CD4-positive, alpha-beta T cell (primary cell): ENCODE data around the gene YIPF4. TPM values are rescaled to one million over a fixed set of nuclear protein-coding genes. Genes with fewer than 3 reads are reported as not detected.

Experiments
- ATAC-seq: fragments of 200-7000 bp; cut with Tn5 transposase; one replicate; pipeline ENCODE4 v1.10.0; 2022; ENCODE audit warnings: mild to moderate bottlenecking; ENCODE audit not compliant: poor library complexity
- CTCF ChIA-PET: fragments of 350-600 bp; sonication (Branson Sonifier 250); formaldehyde crosslinking; loops from one replicate; lab custom pipeline; 2021; ENCODE audit warnings: antibody characterized with exemption, inconsistent platforms; lab: Charles Lee
- POLR2A ChIA-PET: fragments of 350-600 bp; sonication (Branson Sonifier 250); formaldehyde crosslinking; loops from one replicate; lab custom pipeline; 2021; ENCODE audit warnings: antibody characterized with exemption, inconsistent platforms; lab: Charles Lee
- DNase-seq, 14 experiments: peaks; one replicate each; pipeline ENCODE4 v3.0.0-alpha.2; 2013 to 2020; ENCODE audit warnings: mixed read lengths in 2 of 14
- H3K27ac ChIP-seq, 2 donors: one replicate each; pipeline versions ENCODE4 v1.5.1 to v1.7.0; 2013; ENCODE audit warnings: low read length in 2 of 2, low read depth in 1 of 2, mild to moderate bottlenecking in 1 of 2
- H3K27me3 ChIP-seq, 2 experiments: 1 replicate in 1 of 2; 2 replicates in 1 of 2; pipeline versions ENCODE4 v1.6.1 to v1.7.0; 2013; ENCODE audit warnings: low read length in 2 of 2, control low read depth in 1 of 2, mild to moderate bottlenecking in 1 of 2, moderate library complexity in 1 of 2; ENCODE audit not compliant: insufficient read depth in 2 of 2, control insufficient read depth in 1 of 2
- H3K36me3 ChIP-seq: one replicate; pipeline ENCODE4 v1.6.1; 2013; ENCODE audit warnings: low read length, control low read depth; ENCODE audit not compliant: insufficient read depth
- H3K4me1 ChIP-seq: one replicate; pipeline ENCODE4 v1.6.1; 2013; ENCODE audit warnings: low read length, control low read depth; ENCODE audit not compliant: insufficient read depth
- H3K4me3 ChIP-seq: one replicate; pipeline ENCODE4 v1.5.1; 2013; ENCODE audit warnings: mild to moderate bottlenecking, low read length, moderate library complexity
- H3K9me3 ChIP-seq, 2 experiments: 1 replicate in 1 of 2; 2 replicates in 1 of 2; pipeline versions ENCODE4 v1.6.1 to v1.7.0; 2013; ENCODE audit warnings: low read length in 2 of 2, mild to moderate bottlenecking in 2 of 2, control low read depth in 1 of 2, moderate library complexity in 1 of 2; ENCODE audit not compliant: control insufficient read depth in 1 of 2, insufficient read depth in 1 of 2
- H3K27ac Mint-ChIP-seq: one replicate; pipeline ENCODE4 v1.8.0; 2020; ENCODE audit warnings: mixed read lengths
- H3K27me3 Mint-ChIP-seq: one replicate; pipeline ENCODE4 v1.8.0; 2021; ENCODE audit warnings: mixed read lengths
- H3K36me3 Mint-ChIP-seq: one replicate; pipeline ENCODE4 v1.8.0; 2021; ENCODE audit warnings: low read depth, mixed read lengths
- H3K4me1 Mint-ChIP-seq: one replicate; pipeline ENCODE4 v1.8.0; 2021; ENCODE audit warnings: low read depth, mixed read lengths
- H3K4me3 Mint-ChIP-seq: one replicate; pipeline ENCODE4 v1.8.0; 2020; ENCODE audit warnings: mild to moderate bottlenecking, mixed read lengths
- H3K9me3 Mint-ChIP-seq: one replicate; pipeline ENCODE4 v1.8.0; 2020; ENCODE audit warnings: mixed read lengths
- intact Hi-C, 2 experiments: fragments of 100-400 bp; cut with DNase I in 1 of 2; cut with micrococcal nuclease in 1 of 2; formaldehyde crosslinking; loops; one replicate each; pipeline versions ENCODE4 v1.15.1 to v1.9.0; 2023 to 2025; cut with DNase I, micrococcal nuclease
- total RNA-seq, 174 experiments: library from RNA in 2 of 174; stranded (reverse) in 2 of 174; gene quantifications; one replicate each; pipeline ENCODE4 v1.2.3 and lab custom pipeline; 2021 to 2026
- TF ChIP-seq, protein P1 (sequence below): fragments of 200-600 bp; IDR thresholded peaks from one replicate; pipeline ENCODE4 v1.8.0; 2022; ENCODE audit warnings: antibody characterized with exemption, mild to moderate bottlenecking

The YIPF4 gene
- total RNA-seq, 2 experiments from 2014 or later, result 7.7 to 9.7 TPM

DNA sequence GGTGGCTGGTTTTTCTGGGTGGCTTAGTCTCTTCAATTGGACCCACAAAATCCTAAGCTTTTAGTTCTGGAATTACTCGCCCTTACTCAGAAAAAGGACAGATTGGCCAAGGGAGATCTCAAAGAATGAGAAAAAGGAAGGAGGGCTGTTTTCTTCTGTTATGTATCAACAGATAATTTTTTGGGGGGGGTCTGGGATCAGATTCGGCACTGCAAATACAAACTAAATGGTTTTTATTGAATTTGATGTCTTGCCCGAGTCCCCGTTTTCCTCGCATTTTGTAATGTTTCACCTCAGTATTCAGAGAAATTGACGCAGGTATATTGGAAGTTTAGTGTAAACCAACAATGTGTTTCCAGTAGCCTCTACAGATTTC lies 762 bp downstream of the YIPF4 start:
- peak overlapping the region; percentile 99 for H3K27ac Mint-ChIP-seq
- no peaks in the 10 kb centered on the region for H3K27me3 ChIP-seq
- H3K36me3 Mint-ChIP-seq, result peaks cover 38% of the 10 kb centered on the region
- peak overlapping the region; percentile 80 to 81 for H3K27ac ChIP-seq
- peaks cover 36% of the 10 kb centered on the region for H3K4me1 ChIP-seq
- CTCF ChIA-PET, result no interaction called here
- intact Hi-C loops, result loop anchor here in 1 of 2 experiments (5.0 kb wide), 2 partner anchors 216 to 266 kb away; partner anchors contain the start of genes MEMO1 and SPAST
- ATAC-seq (no peak), DNase-seq (no peak)
- POLR2A ChIA-PET, result interaction anchor here (0.6 to 1.4 kb wide), 3 partner anchors 79 to 113 kb away, joined by 3 to 4 read pairs (median 3); partner anchors contain the start of gene SLC30A6
- no peaks in the 10 kb centered on the region for H3K9me3 ChIP-seq
- TF ChIP-seq, protein P1, sequence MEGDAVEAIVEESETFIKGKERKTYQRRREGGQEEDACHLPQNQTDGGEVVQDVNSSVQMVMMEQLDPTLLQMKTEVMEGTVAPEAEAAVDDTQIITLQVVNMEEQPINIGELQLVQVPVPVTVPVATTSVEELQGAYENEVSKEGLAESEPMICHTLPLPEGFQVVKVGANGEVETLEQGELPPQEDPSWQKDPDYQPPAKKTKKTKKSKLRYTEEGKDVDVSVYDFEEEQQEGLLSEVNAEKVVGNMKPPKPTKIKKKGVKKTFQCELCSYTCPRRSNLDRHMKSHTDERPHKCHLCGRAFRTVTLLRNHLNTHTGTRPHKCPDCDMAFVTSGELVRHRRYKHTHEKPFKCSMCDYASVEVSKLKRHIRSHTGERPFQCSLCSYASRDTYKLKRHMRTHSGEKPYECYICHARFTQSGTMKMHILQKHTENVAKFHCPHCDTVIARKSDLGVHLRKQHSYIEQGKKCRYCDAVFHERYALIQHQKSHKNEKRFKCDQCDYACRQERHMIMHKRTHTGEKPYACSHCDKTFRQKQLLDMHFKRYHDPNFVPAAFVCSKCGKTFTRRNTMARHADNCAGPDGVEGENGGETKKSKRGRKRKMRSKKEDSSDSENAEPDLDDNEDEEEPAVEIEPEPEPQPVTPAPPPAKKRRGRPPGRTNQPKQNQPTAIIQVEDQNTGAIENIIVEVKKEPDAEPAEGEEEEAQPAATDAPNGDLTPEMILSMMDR, result no peak
- H3K4me1 Mint-ChIP-seq, result peaks cover 38% of the 10 kb centered on the region
- H3K27me3 Mint-ChIP-seq, result no peaks in the 10 kb centered on the region
- peaks cover 6% of the 10 kb centered on the region for H3K36me3 ChIP-seq
- peak overlapping the region; percentile 85 for H3K4me3 ChIP-seq
- no peaks in the 10 kb centered on the region for H3K9me3 Mint-ChIP-seq
- H3K4me3 Mint-ChIP-seq, result peak overlapping the region; percentile 97

DNA sequence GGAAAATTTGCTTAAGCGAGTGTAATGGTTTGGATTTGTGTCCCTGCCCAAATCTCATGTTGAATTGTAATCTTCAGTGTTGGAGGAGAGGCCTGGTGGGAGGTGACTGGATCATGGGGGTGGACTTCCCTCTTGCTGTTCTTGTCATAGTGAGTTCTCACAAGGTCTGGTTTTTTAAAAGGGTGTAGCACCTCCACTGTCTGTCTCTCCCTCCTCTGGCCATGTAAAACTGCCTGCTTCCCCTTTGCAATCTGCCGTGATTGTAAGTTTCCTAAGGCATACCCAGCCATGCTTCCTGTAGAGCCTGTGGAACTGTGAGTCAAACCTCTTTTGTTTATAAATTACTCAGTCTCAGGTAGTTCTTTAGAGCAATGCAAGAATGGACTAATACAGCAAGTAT lies 6.6 kb downstream of the YIPF4 start:
- DNase-seq (peak in 2 of 14 experiments; percentile 27 to 35), ATAC-seq (no peak)
- POLR2A ChIA-PET, result no interaction called here
- peak overlapping the region; percentile 14 for H3K27ac Mint-ChIP-seq
- H3K36me3 ChIP-seq, result peaks cover 9% of the 10 kb centered on the region
- peaks cover 32% of the 10 kb centered on the region for H3K4me1 ChIP-seq
- H3K27ac ChIP-seq, result no peak overlapping the region
- TF ChIP-seq, protein P1, result no peak
- CTCF ChIA-PET, result no interaction called here
- no peaks in the 10 kb centered on the region for H3K9me3 ChIP-seq
- intact Hi-C loops, result no loop called here
- peak overlapping the region; percentile 17 for H3K4me3 Mint-ChIP-seq
- no peaks in the 10 kb centered on the region for H3K27me3 Mint-ChIP-seq
- no peaks in the 10 kb centered on the region for H3K9me3 Mint-ChIP-seq
- H3K4me3 ChIP-seq, result no peak overlapping the region
- H3K27me3 ChIP-seq, result no peaks in the 10 kb centered on the region
- peaks cover 61% of the 10 kb centered on the region for H3K36me3 Mint-ChIP-seq
- peaks cover 69% of the 10 kb centered on the region for H3K4me1 Mint-ChIP-seq

DNA sequence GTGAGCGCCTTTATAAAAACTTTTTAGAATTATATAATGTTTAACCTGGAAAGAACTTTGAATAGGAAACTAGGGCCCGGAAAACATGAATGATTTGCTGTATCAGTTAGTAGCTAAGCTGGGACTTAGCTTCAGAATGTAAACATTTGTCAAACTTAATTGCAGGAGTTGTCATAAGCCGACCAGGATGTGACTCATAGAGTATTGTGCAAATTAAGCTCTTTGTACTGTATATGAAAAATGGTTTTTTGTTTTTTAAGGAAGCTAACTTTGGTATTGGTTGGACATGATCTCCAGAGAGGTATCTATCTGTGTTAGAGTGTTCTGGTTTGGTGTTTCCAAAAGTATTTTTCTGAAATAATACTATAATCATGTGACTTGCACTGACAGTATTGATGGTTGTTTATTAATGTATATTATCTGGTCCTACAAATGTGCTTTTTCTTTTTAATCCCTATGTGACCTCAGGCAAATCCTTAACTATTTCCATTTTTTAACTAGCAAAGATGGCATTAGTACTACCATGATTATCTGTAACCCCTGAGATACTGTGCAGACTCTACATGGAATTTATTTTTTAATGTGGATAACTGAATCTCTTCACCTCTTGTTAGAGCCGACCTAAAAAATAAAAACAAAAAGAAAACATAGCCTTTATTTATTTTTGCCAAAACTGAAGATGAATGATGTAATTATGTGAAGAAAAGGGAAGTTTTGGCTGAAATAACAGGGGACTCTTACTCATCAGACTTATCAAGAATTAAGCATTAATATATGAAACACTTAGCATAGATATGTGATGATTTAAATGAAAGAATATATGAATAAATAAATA lies 11.7 kb downstream of the YIPF4 start:
- ChIA-PET POLR2A (no interaction called here), CTCF (no interaction called here)
- H3K9me3 Mint-ChIP-seq, result no peaks in the 10 kb centered on the region
- peaks cover 6% of the 10 kb centered on the region for H3K4me1 ChIP-seq
- H3K4me3 Mint-ChIP-seq, result no peak overlapping the region
- no peaks in the 10 kb centered on the region for H3K27me3 ChIP-seq
- H3K36me3 ChIP-seq, result peaks cover 21% of the 10 kb centered on the region
- ATAC-seq (no peak), DNase-seq (peak in 3 of 14 experiments; percentile 8 to 47 (median 29))
- no peak overlapping the region for H3K4me3 ChIP-seq
- TF ChIP-seq, protein P1, result no peak
- H3K27ac ChIP-seq, result no peak overlapping the region
- H3K36me3 Mint-ChIP-seq, result peaks cover 68% of the 10 kb centered on the region
- H3K9me3 ChIP-seq, result peaks cover 0 to 6% of the 10 kb centered on the region in 2 experiments
- H3K4me1 Mint-ChIP-seq, result peaks cover 47% of the 10 kb centered on the region
- H3K27ac Mint-ChIP-seq, result peak overlapping the region; percentile 27
- no peaks in the 10 kb centered on the region for H3K27me3 Mint-ChIP-seq
- intact Hi-C loops, result no loop called here
